NT2/D1 (cell line): ENCODE results near the gene TMEM182.

Experiments used
- DNase-seq: peaks from one replicate; pipeline ENCODE4 v3.0.0-alpha.2; 2011; ENCODE audit warnings: low read depth, low spot score
- H3K27me3 ChIP-seq: 2 replicates; pipeline ENCODE4 v1.6.0; 2011; ENCODE audit warnings: mild to moderate bottlenecking; ENCODE audit not compliant: insufficient read length, insufficient read depth
- H3K36me3 ChIP-seq: 2 replicates; pipeline ENCODE4 v1.6.1; 2011; ENCODE audit warnings: mild to moderate bottlenecking, low read length, mixed read lengths; ENCODE audit not compliant: insufficient read depth, insufficient read length
- H3K4me1 ChIP-seq: 2 replicates; pipeline ENCODE4 v1.5.1; 2011; ENCODE audit not compliant: insufficient read depth, insufficient read length
- H3K4me3 ChIP-seq: 2 replicates; pipeline ENCODE4 v1.5.1; 2011; ENCODE audit warnings: low read depth; ENCODE audit not compliant: insufficient read length
- H3K9ac ChIP-seq: 2 replicates; pipeline ENCODE4 v1.6.0; 2011; ENCODE audit warnings: low read depth; ENCODE audit not compliant: insufficient read length
- H3K9me3 ChIP-seq: 2 replicates; pipeline ENCODE4 v1.5.1; 2011; ENCODE audit warnings: mild to moderate bottlenecking, low read length; ENCODE audit not compliant: insufficient read depth
- SUZ12 ChIP-seq: IDR thresholded peaks from 2 replicates; pipeline ENCODE4 v1.6.1; 2011; ENCODE audit not compliant: insufficient read length, insufficient read depth; ENCODE audit errors: extremely low read depth
- YY1 ChIP-seq: IDR thresholded peaks from 2 replicates; pipeline ENCODE4 v1.6.1; 2011; ENCODE audit not compliant: insufficient read length, insufficient read depth
- ZNF274 ChIP-seq: IDR thresholded peaks from 2 replicates; pipeline ENCODE4 v1.6.1; 2011; ENCODE audit warnings: mild to moderate bottlenecking, low read depth, low read length

The TMEM182 gene

DNA sequence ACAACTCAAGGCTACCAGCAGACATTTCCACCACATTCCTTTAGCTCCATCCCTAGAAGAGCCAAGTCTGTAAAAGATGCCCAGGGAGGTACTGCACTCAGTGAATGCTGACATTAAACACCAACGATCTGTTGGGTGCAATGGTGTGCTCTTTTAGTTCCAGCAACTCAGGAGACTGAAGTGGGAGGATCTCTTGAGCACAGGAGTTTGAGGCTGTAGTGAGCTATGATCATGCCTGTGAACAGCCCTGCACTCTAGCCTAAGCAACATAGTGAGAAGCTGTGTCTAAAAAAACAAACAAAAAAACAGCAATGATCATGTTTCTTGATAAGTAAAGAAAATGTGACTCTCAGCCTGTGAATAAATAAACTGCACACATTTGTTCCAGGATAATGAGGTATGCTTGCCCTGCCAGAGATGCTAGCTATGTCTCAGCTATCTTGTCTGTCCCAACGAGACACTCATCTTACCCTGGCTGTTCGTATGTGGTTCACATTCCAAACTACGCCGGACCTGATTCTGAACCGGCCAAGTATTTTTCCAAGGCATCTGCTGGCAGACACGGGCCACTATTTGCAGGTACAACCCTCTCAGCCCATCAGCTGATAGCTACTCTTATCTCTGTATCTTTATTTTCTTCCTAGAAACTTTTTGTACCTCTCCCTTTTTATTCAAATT lies 21.8 kb downstream of the TMEM182 start:
- no peak for DNase-seq
- Histone ChIP-seq H3K9ac (no peak overlapping the region), H3K36me3 (no peaks in the 10 kb centered on the region)

DNA sequence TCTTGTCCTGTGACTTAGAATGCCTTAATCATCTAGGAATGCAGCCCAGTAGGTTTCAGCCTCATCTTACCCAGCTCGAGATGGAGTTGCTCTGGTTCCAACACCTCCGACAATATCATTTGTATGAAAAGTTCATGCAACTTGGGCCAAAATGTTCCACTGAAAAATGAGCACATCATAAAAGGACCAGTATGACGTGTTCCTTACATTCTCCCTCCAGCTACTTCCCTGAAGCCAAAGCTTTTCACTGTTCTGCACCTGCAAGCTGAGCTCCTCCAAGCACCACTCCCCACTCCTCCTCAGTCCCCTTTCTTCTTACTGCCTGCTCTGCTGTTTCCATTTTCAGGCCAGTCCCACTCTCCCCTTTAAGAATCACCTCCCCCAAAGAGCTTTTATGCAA lies 23.1 kb downstream of the TMEM182 start:
- Histone ChIP-seq H3K9me3 (no peaks in the 10 kb centered on the region), H3K4me1 (no peaks in the 10 kb centered on the region)
- DNase-seq, result no peak

More for the DNA sequence above, 21.8 kb downstream of the TMEM182 start:
- Histone ChIP-seq H3K27me3 (no peaks in the 10 kb centered on the region), H3K4me3 (no peak overlapping the region), H3K9me3 (no peaks in the 10 kb centered on the region), H3K4me1 (no peaks in the 10 kb centered on the region)
- TF ChIP-seq SUZ12 (no peak), YY1 (no peak), ZNF274 (no peak)

DNA sequence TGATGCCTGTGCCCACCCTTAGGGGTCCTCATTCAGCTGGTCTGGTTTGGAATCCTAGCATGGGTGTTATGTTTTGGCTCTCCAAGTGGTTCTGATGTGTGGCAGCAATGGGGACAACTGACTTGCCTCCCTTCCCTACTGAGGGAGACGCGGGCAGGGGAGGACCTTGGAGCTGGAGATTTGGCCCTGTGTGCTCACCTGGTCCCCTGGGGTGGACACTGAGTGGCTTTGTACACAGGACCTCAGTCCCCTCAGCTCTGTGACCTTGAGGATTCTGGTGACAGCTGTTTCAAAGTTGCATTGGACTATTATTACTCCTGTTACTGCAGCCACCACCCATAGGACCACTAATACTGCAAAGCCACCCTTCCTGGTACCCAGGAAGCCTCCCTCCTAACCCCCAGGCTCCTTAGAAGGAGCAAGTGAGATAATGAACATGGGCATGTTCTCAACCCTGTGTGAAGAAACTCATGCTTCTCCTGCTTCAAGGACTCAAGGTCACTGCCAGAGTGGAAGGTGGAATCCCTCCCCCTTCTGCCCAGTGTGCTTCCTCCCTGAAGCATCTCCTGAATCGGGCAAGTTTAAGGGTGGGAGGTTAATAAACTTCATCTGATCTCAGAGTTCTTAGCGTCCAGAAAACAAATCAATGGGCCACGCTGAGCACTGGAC lies 26.5 kb downstream of the TMEM182 start:
- TF ChIP-seq YY1, result no peak
- DNase-seq, result no peak
- no peaks in the 10 kb centered on the region for H3K27me3 ChIP-seq
- no peaks in the 10 kb centered on the region for H3K4me1 ChIP-seq
- no peak overlapping the region for H3K9ac ChIP-seq
- H3K4me3 ChIP-seq, result no peak overlapping the region
- no peaks in the 10 kb centered on the region for H3K36me3 ChIP-seq
- no peaks in the 10 kb centered on the region for H3K9me3 ChIP-seq

More for the DNA sequence above, 23.1 kb downstream of the TMEM182 start:
- H3K4me3 ChIP-seq, result no peak overlapping the region
- no peak for TF ChIP-seq SUZ12
- no peak for TF ChIP-seq ZNF274
- TF ChIP-seq YY1, result no peak
- no peak overlapping the region for H3K9ac ChIP-seq
- no peaks in the 10 kb centered on the region for H3K36me3 ChIP-seq
- H3K27me3 ChIP-seq, result no peaks in the 10 kb centered on the region

DNA sequence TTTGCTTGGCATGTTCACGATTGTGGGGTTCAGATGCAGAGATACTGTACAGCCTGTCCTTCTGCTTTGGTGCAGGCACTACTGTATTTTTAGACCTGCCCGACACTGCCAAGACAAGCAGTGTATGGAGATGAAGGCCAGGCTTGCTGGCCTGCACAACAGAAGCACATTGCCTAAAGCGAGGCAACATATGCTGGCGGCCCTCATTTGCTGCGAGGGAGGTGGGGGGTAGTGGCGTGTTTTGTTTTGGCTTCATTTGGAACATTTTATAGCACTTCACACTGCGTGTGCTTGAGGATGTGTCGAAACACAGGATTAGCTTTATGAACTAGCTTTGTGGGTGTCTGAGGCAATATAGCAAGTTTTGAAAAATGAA lies 27.0 kb downstream of the TMEM182 start:
- DNase-seq, result no peak
- Histone ChIP-seq H3K9me3 (no peaks in the 10 kb centered on the region), H3K9ac (no peak overlapping the region), H3K4me3 (no peak overlapping the region), H3K4me1 (no peaks in the 10 kb centered on the region), H3K27me3 (no peaks in the 10 kb centered on the region), H3K36me3 (no peaks in the 10 kb centered on the region)
- TF ChIP-seq ZNF274, result no peak
- TF ChIP-seq YY1, result no peak
- TF ChIP-seq SUZ12, result no peak

DNA sequence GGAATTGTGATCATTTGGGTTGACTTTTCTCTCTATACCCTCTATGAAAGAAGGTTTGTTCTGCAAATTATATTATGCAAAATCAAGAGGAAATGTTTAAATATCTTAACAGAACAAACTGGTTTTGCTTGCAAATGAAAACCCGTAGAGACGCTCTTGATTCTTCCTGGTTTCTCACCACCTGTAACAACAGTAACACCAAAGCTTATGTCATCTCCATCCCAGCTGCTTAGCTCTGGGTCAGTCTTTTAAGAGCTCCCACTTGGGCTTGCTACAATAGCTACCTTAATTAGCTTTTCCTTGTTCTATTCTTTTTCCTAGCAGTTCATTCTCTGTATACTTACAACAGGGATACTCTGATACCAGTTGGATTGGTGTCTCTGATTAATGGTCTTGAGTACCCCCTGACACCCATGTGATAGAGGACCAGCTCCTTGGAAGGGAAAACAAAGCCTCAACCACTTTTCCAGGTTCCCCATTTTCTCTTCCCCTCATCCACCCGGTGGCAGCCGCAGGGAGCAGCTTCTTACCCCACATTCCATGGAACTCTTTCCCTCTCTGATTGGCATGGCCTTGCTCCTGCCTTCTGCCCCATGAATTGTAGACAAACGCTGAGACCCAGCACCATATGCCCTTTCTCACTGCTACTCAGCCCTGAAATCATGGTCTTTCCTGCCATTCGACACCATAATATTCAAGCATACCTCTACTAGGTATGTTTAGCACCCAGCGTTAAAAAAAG lies 27.7 kb downstream of the TMEM182 start:
- Histone ChIP-seq H3K4me1 (no peaks in the 10 kb centered on the region), H3K9ac (no peak overlapping the region), H3K36me3 (no peaks in the 10 kb centered on the region), H3K4me3 (no peak overlapping the region), H3K9me3 (no peaks in the 10 kb centered on the region), H3K27me3 (no peaks in the 10 kb centered on the region)
- TF ChIP-seq YY1 (no peak), ZNF274 (no peak), SUZ12 (no peak)
- DNase-seq, result no peak

DNA sequence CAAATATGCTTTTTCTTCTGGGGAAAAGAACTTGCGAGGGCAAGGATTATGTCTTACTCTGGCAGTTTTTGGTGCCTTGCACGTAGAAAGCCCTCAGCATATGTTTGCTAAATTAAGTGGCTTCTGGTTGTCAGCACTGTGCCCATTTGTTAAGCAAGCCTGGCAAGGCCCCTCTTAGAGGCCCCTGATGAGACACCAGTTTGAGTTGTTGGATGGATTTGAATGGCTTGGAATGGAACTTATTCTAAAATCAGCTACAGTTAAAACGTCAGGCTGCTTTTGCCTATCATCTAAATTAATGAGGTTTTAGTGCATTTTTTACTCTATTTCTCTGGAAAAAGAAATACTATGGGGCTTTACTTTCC lies 28.2 kb downstream of the TMEM182 start:
- DNase-seq, result no peak
- no peaks in the 10 kb centered on the region for H3K27me3 ChIP-seq
- H3K9ac ChIP-seq, result no peak overlapping the region
- no peak overlapping the region for H3K4me3 ChIP-seq
- H3K4me1 ChIP-seq, result no peaks in the 10 kb centered on the region
- TF ChIP-seq YY1 (no peak), ZNF274 (no peak), SUZ12 (no peak)
- no peaks in the 10 kb centered on the region for H3K9me3 ChIP-seq
- no peaks in the 10 kb centered on the region for H3K36me3 ChIP-seq

DNA sequence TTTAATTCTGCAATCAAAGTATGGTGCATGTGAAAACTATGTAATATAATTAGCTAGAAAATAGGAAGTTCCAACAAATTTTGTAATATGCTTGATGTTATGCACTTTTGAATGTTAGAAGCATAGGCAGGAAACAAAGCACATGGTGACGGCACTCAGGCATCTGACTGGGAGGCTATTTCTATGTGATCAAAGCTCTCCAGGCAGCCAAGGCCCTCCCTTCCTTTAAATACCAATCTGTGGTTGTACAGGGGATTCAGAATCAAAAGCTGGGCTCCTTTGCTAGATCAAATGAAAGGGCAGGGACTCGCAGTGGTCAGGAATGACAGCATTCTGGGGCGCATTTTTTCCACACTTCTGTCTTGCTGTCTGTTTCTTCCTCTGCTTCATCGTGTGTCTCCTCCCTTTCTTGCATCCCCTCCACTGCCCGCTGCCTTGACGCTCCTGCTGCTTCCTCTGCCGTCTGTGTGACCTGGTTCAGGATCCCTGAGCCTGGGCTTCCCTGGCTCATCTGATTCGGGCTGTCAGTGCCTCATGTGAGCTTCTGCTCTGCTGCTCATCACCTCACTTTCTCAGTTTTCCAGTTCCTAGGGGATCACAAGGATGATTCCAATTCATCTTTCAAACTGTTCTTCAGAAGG lies 30.9 kb downstream of the TMEM182 start:
- DNase-seq, result no peak
- Histone ChIP-seq H3K27me3 (no peaks in the 10 kb centered on the region), H3K36me3 (no peaks in the 10 kb centered on the region), H3K4me1 (peaks cover 2% of the 10 kb centered on the region), H3K9ac (no peak overlapping the region), H3K4me3 (no peak overlapping the region), H3K9me3 (no peaks in the 10 kb centered on the region)
- no peak for TF ChIP-seq ZNF274
- TF ChIP-seq YY1, result no peak
- TF ChIP-seq SUZ12, result no peak
